ENCODE results near the gene MIA. TPM values are rescaled to one million over a fixed set of nuclear protein-coding genes. Genes with fewer than 3 reads are reported as not detected.

MIA gene
- total and polyA plus RNA-seq, 2 donors (not counting 1 experiment from before 2014, with no cell fraction given), result 0.37 to 5.7 TPM

- no peaks in the 10 kb centered on the region for H3K27me3 ChIP-seq (replicated peaks in 1 of 4; ENCODE audit: control extremely low read depth in 1 of 4, control insufficient read depth in 3 of 4, insufficient read depth in 4 of 4, low read length in 3 of 4)
- no peak for ATAC-seq (ENCODE audit: low read depth)
Observed at GRCh38 chr19:40752257-40752781, 23.0 kb upstream of the MIA start.

More at GRCh38 chr19:40752257-40752781, 23.0 kb upstream of the MIA start:
- POLR2A ChIA-PET, result interaction anchor here (1.1 to 4.7 kb wide), 2 partner anchors 25 to 88 kb away, joined by 4 to 99 read pairs; partner anchors contain the start of genes MIA and RAB4B
- Histone ChIP-seq H3K4me2 (replicated peaks; ENCODE audit: low read depth, low read length, poor library complexity, severe bottlenecking) (peak overlapping the region; percentile 82), H2AFZ (ENCODE audit: insufficient read depth, low read depth, low read length, poor library complexity, severe bottlenecking) (no peak overlapping the region), H3K27ac (ENCODE audit: low read length in 2 of 2) (peak overlapping the region in 1 of 2 donors; percentile 95), H3K9ac (ENCODE audit: low read length) (peak overlapping the region; percentile 96), H3K4me1 (ENCODE audit: control insufficient read depth in 2 of 2, insufficient read depth in 2 of 2, low read length in 2 of 2) (peaks cover 47 to 71% of the 10 kb centered on the region in 2 donors), H3K9me3 (ENCODE audit: control extremely low read depth in 1 of 3, control insufficient read depth in 2 of 3, insufficient read depth in 1 of 3, low read length in 2 of 3) (no peaks in the 10 kb centered on the region), H3K4me3 (ENCODE audit: control extremely low read depth in 1 of 5, extremely low read depth in 1 of 5, insufficient read depth in 1 of 5, low read depth in 2 of 5, low read length in 4 of 5) (peak overlapping the region in 4 of 5 experiments; percentile 77 to 98 (median 88)), H3K79me2 (ENCODE audit: control insufficient read depth, insufficient read depth, low read length) (peaks cover 74% of the 10 kb centered on the region), H4K20me1 (ENCODE audit: control insufficient read depth, insufficient read depth, low read length, poor library complexity, severe bottlenecking) (peaks cover 39% of the 10 kb centered on the region), H3K36me3 (replicated peaks in 1 of 2; ENCODE audit: control extremely low read depth in 1 of 2, control insufficient read depth in 1 of 2, extremely low read depth in 1 of 2, insufficient read depth in 2 of 2, low read length in 1 of 2) (peaks cover 12 to 29% of the 10 kb centered on the region in 2 experiments)
- no peak for TF ChIP-seq EZH2 (IDR thresholded peaks at IDR 0.05; ENCODE audit: borderline replicate concordance, insufficient read depth, low read depth, low read length, poor library complexity, severe bottlenecking)
- TF ChIP-seq, protein P1, sequence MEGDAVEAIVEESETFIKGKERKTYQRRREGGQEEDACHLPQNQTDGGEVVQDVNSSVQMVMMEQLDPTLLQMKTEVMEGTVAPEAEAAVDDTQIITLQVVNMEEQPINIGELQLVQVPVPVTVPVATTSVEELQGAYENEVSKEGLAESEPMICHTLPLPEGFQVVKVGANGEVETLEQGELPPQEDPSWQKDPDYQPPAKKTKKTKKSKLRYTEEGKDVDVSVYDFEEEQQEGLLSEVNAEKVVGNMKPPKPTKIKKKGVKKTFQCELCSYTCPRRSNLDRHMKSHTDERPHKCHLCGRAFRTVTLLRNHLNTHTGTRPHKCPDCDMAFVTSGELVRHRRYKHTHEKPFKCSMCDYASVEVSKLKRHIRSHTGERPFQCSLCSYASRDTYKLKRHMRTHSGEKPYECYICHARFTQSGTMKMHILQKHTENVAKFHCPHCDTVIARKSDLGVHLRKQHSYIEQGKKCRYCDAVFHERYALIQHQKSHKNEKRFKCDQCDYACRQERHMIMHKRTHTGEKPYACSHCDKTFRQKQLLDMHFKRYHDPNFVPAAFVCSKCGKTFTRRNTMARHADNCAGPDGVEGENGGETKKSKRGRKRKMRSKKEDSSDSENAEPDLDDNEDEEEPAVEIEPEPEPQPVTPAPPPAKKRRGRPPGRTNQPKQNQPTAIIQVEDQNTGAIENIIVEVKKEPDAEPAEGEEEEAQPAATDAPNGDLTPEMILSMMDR (IDR thresholded peaks at IDR 0.05), result no peak
- whole genome bisulfite sequencing (ENCODE audit: insufficient coverage), result 73% methylated on average over 8 of the region's 12 CpGs
- CTCF ChIA-PET, result interaction anchor here (0.7 to 3.0 kb wide), 7 partner anchors 25 to 388 kb away, joined by 3 to 13 read pairs (median 5); partner anchors contain the start of gene RAB4B
- no peak for DNase-seq
- H3K27ac Mint-ChIP-seq, result peak overlapping the region; percentile 95
- H3K4me3 Mint-ChIP-seq, result peak overlapping the region; percentile 93
- peaks cover 58% of the 10 kb centered on the region for H3K4me1 Mint-ChIP-seq
- H3K9me3 Mint-ChIP-seq (ENCODE audit: insufficient read depth), result no peaks in the 10 kb centered on the region
- intact Hi-C loops (cut with micrococcal nuclease), result loop anchor here (5.0 kb wide), 1 partner anchor 510 kb away; the partner anchor contains the start of gene HNRNPUL1
- no peaks in the 10 kb centered on the region for H3K27me3 Mint-ChIP-seq
